Esophagus squamous epithelium (tissue), 4 donors: ENCODE measurements around the gene UNKL.

Experiments used
- POLR2A ChIP-seq, 4 donors: fragments of 450-650 bp; IDR thresholded peaks; one replicate each; pipeline ENCODE4 v1.6.1; 2017; ENCODE audit warnings: antibody characterized with exemption in 4 of 4, mild to moderate bottlenecking in 4 of 4, moderate library complexity in 3 of 4
- TF ChIP-seq, protein P1 (sequence below), 6 experiments: fragments of 450-650 bp in 4 of 6; fragments of 200-600 bp in 2 of 6; sonication (generic) in 2 of 6; IDR thresholded peaks; one replicate each; pipeline ENCODE4 v1.5.1; 2016 to 2019; ENCODE audit warnings: antibody characterized with exemption in 6 of 6, mild to moderate bottlenecking in 4 of 6, moderate library complexity in 4 of 6

DNA sequence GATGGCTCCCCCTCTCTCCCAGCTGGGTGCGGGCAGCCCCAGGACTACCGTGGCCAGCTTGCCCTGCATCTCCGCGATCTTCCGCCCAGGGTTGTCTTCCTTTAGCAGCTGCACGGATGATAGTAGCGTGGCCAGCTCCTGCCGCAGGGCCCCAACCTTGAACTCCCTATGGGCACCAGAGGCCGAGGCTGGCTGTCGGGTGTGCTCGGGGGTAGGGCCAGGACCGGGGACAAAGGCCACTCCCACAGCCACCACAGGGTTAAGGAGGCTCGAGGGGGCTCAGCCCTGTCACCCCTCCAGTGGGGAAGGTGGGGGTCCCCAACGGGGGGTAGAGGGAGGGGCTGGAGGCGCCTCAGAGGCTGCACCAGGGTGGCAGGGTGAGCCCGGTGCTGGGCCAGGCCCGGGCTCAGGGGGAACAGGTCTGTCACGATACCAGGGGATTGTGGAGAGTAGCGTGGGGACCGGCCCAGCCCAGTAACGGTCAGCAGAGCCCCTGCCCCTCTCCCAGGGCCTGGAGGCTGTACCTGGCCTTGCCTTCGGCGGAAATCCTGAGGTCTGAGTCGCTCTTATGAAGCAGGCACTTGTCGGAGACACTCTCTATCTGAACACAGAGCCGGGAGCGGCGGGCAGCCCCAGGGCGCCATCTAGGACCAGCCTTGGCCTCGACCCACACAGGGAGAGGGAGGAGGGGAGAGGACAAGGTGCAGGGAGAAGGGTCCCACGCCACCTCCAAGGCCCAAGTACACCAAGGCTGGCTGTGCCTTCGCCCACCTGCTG is 21.6 kb upstream of the UNKL start:
- no peak for TF ChIP-seq POLR2A (IDR thresholded peaks at IDR 0.05)
- TF ChIP-seq, protein P1, sequence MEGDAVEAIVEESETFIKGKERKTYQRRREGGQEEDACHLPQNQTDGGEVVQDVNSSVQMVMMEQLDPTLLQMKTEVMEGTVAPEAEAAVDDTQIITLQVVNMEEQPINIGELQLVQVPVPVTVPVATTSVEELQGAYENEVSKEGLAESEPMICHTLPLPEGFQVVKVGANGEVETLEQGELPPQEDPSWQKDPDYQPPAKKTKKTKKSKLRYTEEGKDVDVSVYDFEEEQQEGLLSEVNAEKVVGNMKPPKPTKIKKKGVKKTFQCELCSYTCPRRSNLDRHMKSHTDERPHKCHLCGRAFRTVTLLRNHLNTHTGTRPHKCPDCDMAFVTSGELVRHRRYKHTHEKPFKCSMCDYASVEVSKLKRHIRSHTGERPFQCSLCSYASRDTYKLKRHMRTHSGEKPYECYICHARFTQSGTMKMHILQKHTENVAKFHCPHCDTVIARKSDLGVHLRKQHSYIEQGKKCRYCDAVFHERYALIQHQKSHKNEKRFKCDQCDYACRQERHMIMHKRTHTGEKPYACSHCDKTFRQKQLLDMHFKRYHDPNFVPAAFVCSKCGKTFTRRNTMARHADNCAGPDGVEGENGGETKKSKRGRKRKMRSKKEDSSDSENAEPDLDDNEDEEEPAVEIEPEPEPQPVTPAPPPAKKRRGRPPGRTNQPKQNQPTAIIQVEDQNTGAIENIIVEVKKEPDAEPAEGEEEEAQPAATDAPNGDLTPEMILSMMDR (IDR thresholded peaks at IDR 0.05) = no peak
